Brain microvascular endothelial cell (primary cell): ENCODE measurements around the gene RAC2.

ENCODE experiments used
- DNase-seq: peaks from one replicate; pipeline ENCODE4 v3.0.0-alpha.2; 2020
- H3K27ac ChIP-seq: fragments of 250-450 bp; sonication (Bioruptor Pico); 2 replicates; pipeline ENCODE4 v1.5.1; 2020; ENCODE audit warnings: mild to moderate bottlenecking, moderate library complexity
- H3K27me3 ChIP-seq: fragments of 250-450 bp; sonication (Bioruptor Pico); replicated peaks from 2 replicates; pipeline ENCODE4 v1.5.1; 2020; ENCODE audit warnings: mild to moderate bottlenecking
- H3K36me3 ChIP-seq: fragments of 250-450 bp; sonication (Bioruptor Pico); replicated peaks from 2 replicates; pipeline ENCODE4 v1.5.1; 2020; ENCODE audit warnings: mild to moderate bottlenecking
- H3K4me3 ChIP-seq: 2 replicates; pipeline ENCODE4 v1.5.1; 2011; ENCODE audit warnings: low read depth, mild to moderate bottlenecking, control low read depth, low read length, moderate library complexity
- CTCF ChIP-seq: IDR thresholded peaks from 2 replicates; pipeline ENCODE4 v1.5.1; 2011; ENCODE audit warnings: low read depth, mild to moderate bottlenecking, moderate library complexity, low read length, control low read depth, inconsistent platforms; ENCODE audit errors: missing control alignments
- in situ Hi-C: cut with HindIII; loops from 2 replicates; pipeline ENCODE4 v1.10.0; 2017; ENCODE audit warnings: low sequenced_read_pairs, low pct_ligation_motif_present

RAC2 gene

GRCh38 chr22:37197451-37198257 is 46.4 kb downstream of the RAC2 start:
- Histone ChIP-seq H3K27me3 (no peaks in the 10 kb centered on the region), H3K4me3 (no peak overlapping the region), H3K36me3 (no peaks in the 10 kb centered on the region), H3K27ac (no peak overlapping the region)
- TF ChIP-seq CTCF, result no peak
- no peak for DNase-seq
- in situ Hi-C loops, result no loop called here

GRCh38 chr22:37196539-37197450 is 47.3 kb downstream of the RAC2 start:
- Histone ChIP-seq H3K27me3 (no peaks in the 10 kb centered on the region), H3K27ac (no peak overlapping the region), H3K4me3 (no peak overlapping the region), H3K36me3 (no peaks in the 10 kb centered on the region)
- in situ Hi-C loops, result no loop called here
- TF ChIP-seq CTCF, result peak; percentile 5
- no peak for DNase-seq

GRCh38 chr22:37195921-37196320 is 48.1 kb downstream of the RAC2 start:
- in situ Hi-C loops, result no loop called here
- no peak overlapping the region for H3K27ac ChIP-seq

GRCh38 chr22:37194750-37195149 is 49.3 kb downstream of the RAC2 start:
- no peak for DNase-seq
- H3K27ac ChIP-seq, result no peak overlapping the region
- no peaks in the 10 kb centered on the region for H3K27me3 ChIP-seq
- TF ChIP-seq CTCF, result no peak
- in situ Hi-C loops, result no loop called here
- H3K36me3 ChIP-seq, result no peaks in the 10 kb centered on the region
- no peak overlapping the region for H3K4me3 ChIP-seq

More at GRCh38 chr22:37195921-37196320, 48.1 kb downstream of the RAC2 start:
- Histone ChIP-seq H3K4me3 (no peak overlapping the region), H3K36me3 (no peaks in the 10 kb centered on the region), H3K27me3 (no peaks in the 10 kb centered on the region)
- no peak for DNase-seq
- no peak for TF ChIP-seq CTCF

- Histone ChIP-seq H3K36me3 (no peaks in the 10 kb centered on the region), H3K27ac (no peak overlapping the region), H3K27me3 (no peaks in the 10 kb centered on the region), H3K4me3 (no peak overlapping the region)
- in situ Hi-C loops, result no loop called here
- no peak for DNase-seq
- TF ChIP-seq CTCF, result no peak
Observed at GRCh38 chr22:37193629-37194191, 50.4 kb downstream of the RAC2 start.
